HCT116 (cell line): Measurements from ENCODE around the gene HRC. TPM values are rescaled to one million over a fixed set of nuclear protein-coding genes. Genes with fewer than 3 reads are reported as not detected.

ENCODE experiments used
- ATAC-seq: fragments of 200-7000 bp; cut with Tn5 transposase; 2 replicates; pipeline ENCODE4 v1.9.1; 2020; ENCODE audit warnings: mild to moderate bottlenecking, moderate library complexity
- BruUV-seq: library from RNA; stranded (reverse); fragments of 400-500 nt; replicated peaks from 2 replicates; lab custom pipeline; 2021; lab: Mats Ljungman, UMichigan
- CTCF ChIA-PET: fragments of 300-600 bp; sonication (Branson Sonifier 250); formaldehyde crosslinking; loops from one replicate; lab custom pipeline; 2021; ENCODE audit warnings: antibody characterized with exemption; lab: Charles Lee
- POLR2A ChIA-PET: fragments of 300-600, 350-600 bp; sonication (Branson Sonifier 250); formaldehyde crosslinking; loops from one replicate; lab custom pipeline; 2021; ENCODE audit warnings: antibody characterized with exemption; lab: Charles Lee
- RAD21 ChIA-PET, 2 experiments: fragments of 300-600 bp; sonication (Branson Sonifier 250); formaldehyde crosslinking; loops; one replicate each; lab custom pipeline; 2023; ENCODE audit warnings: low total read pairs in 2 of 2; ENCODE audit not compliant: uncharacterized antibody in 2 of 2, unreplicated experiment in 2 of 2, low non-redundant PET in 1 of 2; lab: Charles Lee
- DNase-seq: peaks from one replicate; pipeline ENCODE4 v3.0.0-alpha.2; 2010; ENCODE audit warnings: low read depth, low spot score
- H2AFZ ChIP-seq: fragments of 200-600 bp; shearing (Covaris generic), sonication (generic); 2 replicates; pipeline ENCODE4 v1.6.1; 2017; ENCODE audit warnings: low read depth, mixed run types, mixed read lengths, antibody characterized with exemption, low read length; ENCODE audit not compliant: poor library complexity, severe bottlenecking
- H3K27ac ChIP-seq: 2 replicates; pipeline ENCODE4 v1.5.1; 2012; ENCODE audit warnings: low read depth, low read length
- H3K27me3 ChIP-seq: fragments of 200-600 bp; sonication (generic); 2 replicates; pipeline ENCODE4 v1.6.1; 2016; ENCODE audit warnings: mixed run types, low read length, mixed read lengths; ENCODE audit not compliant: insufficient read depth
- H3K36me3 ChIP-seq, 2 experiments: fragments of 200-500 bp in 1 of 2; fragments of 200-600 bp in 1 of 2; sonication (Bioruptor generic) in 1 of 2; sonication (generic) in 1 of 2; 2 replicates each; pipeline versions ENCODE4 v1.5.1 to v1.6.1; 2014 to 2016; ENCODE audit warnings: low read length in 2 of 2, inconsistent platforms in 1 of 2, mixed read lengths in 1 of 2, mixed run types in 1 of 2; ENCODE audit not compliant: insufficient read depth in 2 of 2, control insufficient read depth in 1 of 2
- H3K4me1 ChIP-seq, 2 experiments: fragments of 200-600 bp in 1 of 2; sonication (generic) in 1 of 2; 2 replicates each; pipeline versions ENCODE4 v1.5.1 to v1.6.1; 2012 to 2017; ENCODE audit warnings: low read length in 2 of 2, inconsistent platforms in 1 of 2, mild to moderate bottlenecking in 1 of 2, mixed read lengths in 1 of 2, mixed run types in 1 of 2, moderate library complexity in 1 of 2; ENCODE audit not compliant: insufficient read depth in 2 of 2, control insufficient read depth in 1 of 2
- H3K4me2 ChIP-seq: fragments of 200-600 bp; sonication (generic); 2 replicates; pipeline ENCODE4 v1.6.1; 2017; ENCODE audit warnings: mixed run types, low read length, mixed read lengths
- H3K4me3 ChIP-seq, 2 experiments: fragments of 200-600 bp in 1 of 2; sonication (generic) in 1 of 2; replicated peaks in 1 of 2; 2 replicates each; pipeline ENCODE4 v1.5.1; 2011 to 2016; ENCODE audit warnings: low read length in 2 of 2, control low read depth in 1 of 2, low read depth in 1 of 2, mild to moderate bottlenecking in 1 of 2, mixed read lengths in 1 of 2, mixed run types in 1 of 2
- H3K79me2 ChIP-seq: fragments of 200-600 bp; sonication (generic); 2 replicates; pipeline ENCODE4 v1.6.1; 2017; ENCODE audit warnings: mild to moderate bottlenecking, mixed run types, low read length, moderate library complexity, mixed read lengths; ENCODE audit not compliant: insufficient read depth
- H3K9ac ChIP-seq: fragments of 200-600 bp; sonication (generic); 2 replicates; pipeline ENCODE4 v1.6.1; 2016; ENCODE audit warnings: low read length, mixed read lengths
- H3K9me2 ChIP-seq: fragments of 200-600 bp; sonication (generic), shearing (Covaris generic); 2 replicates; pipeline ENCODE4 v1.6.1; 2017; ENCODE audit warnings: mixed run types, mild to moderate bottlenecking, moderate library complexity; ENCODE audit not compliant: insufficient read depth
- H3K9me3 ChIP-seq, 2 experiments: fragments of 200-500 bp in 1 of 2; fragments of 200-600 bp in 1 of 2; sonication (Bioruptor generic) in 1 of 2; sonication (generic) in 1 of 2; 2 replicates each; pipeline ENCODE4 v1.6.1; 2014 to 2017; ENCODE audit warnings: low read length in 2 of 2, mixed read lengths in 2 of 2, inconsistent platforms in 1 of 2, low read depth in 1 of 2, mild to moderate bottlenecking in 1 of 2, mixed run types in 1 of 2, moderate library complexity in 1 of 2; ENCODE audit not compliant: control insufficient read depth in 1 of 2, insufficient read depth in 1 of 2
- H4K20me1 ChIP-seq: fragments of 200-600 bp; sonication (generic), shearing (Covaris generic); 2 replicates; pipeline ENCODE4 v1.6.1; 2017; ENCODE audit warnings: mixed run types, mild to moderate bottlenecking, moderate library complexity; ENCODE audit not compliant: insufficient read depth
- CEBPB ChIP-seq: IDR thresholded peaks from 2 replicates; pipeline ENCODE4 v1.6.1; 2012; ENCODE audit warnings: low read depth
- EGR1 ChIP-seq: IDR thresholded peaks from 2 replicates; pipeline ENCODE4 v1.6.1; 2012; ENCODE audit warnings: low read depth
- ELF1 ChIP-seq: IDR thresholded peaks from 2 replicates; pipeline ENCODE4 v1.6.1; 2012; ENCODE audit warnings: low read depth, borderline replicate concordance
- EZH2 ChIP-seq: fragments of 200-600 bp; sonication (generic); IDR thresholded peaks from 2 replicates; pipeline ENCODE4 v1.6.1; 2017; ENCODE audit warnings: antibody characterized with exemption, mixed run types
- EZH2phosphoT487 ChIP-seq: fragments of 200-600 bp; IDR thresholded peaks from 2 replicates; pipeline ENCODE4 v1.6.1; 2018; ENCODE audit warnings: antibody characterized with exemption, borderline replicate concordance
- FOSL1 ChIP-seq: IDR thresholded peaks from 2 replicates; pipeline ENCODE4 v1.6.1; 2012; ENCODE audit warnings: low read depth
- JUND ChIP-seq: IDR thresholded peaks from 2 replicates; pipeline ENCODE4 v1.6.1; 2012
- MAX ChIP-seq: IDR thresholded peaks from 2 replicates; pipeline ENCODE4 v1.6.1; 2012
- POLR2A ChIP-seq: IDR thresholded peaks from 2 replicates; pipeline ENCODE4 v1.7.0; 2011; ENCODE audit warnings: borderline replicate concordance; ENCODE audit not compliant: insufficient read depth, insufficient read length; ENCODE audit errors: extremely low read depth
- POLR2AphosphoS5 ChIP-seq: IDR thresholded peaks from 2 replicates; pipeline ENCODE4 v1.6.1; 2011; ENCODE audit warnings: mild to moderate bottlenecking, low read depth, low read length, moderate library complexity
- RAD21 ChIP-seq: IDR thresholded peaks from 2 replicates; pipeline ENCODE4 v1.6.1; 2012; ENCODE audit warnings: low read depth, mild to moderate bottlenecking
- SIN3A ChIP-seq: IDR thresholded peaks from 2 replicates; pipeline ENCODE4 v1.6.1; 2012; ENCODE audit warnings: low read depth
- SP1 ChIP-seq: IDR thresholded peaks from 2 replicates; pipeline ENCODE4 v1.6.1; 2012; ENCODE audit warnings: low read depth
- SRF ChIP-seq: IDR thresholded peaks from 2 replicates; pipeline ENCODE4 v1.6.1; 2012; ENCODE audit warnings: low read depth
- TCF7L2 ChIP-seq: IDR thresholded peaks from 2 replicates; pipeline ENCODE4 v1.7.0; 2011; ENCODE audit warnings: borderline replicate concordance, inconsistent platforms; ENCODE audit not compliant: insufficient read depth, insufficient read length; ENCODE audit errors: extremely low read depth
- YY1 ChIP-seq: IDR thresholded peaks from 2 replicates; pipeline ENCODE4 v1.6.1; 2011; ENCODE audit warnings: low read length, low read depth, moderate library complexity, mild to moderate bottlenecking; ENCODE audit not compliant: insufficient replicate concordance; ENCODE audit errors: extremely low read depth
- ZFX ChIP-seq: fragments of 450-650 bp; IDR thresholded peaks from 2 replicates; pipeline ENCODE4 v1.6.1; 2017
- ZNF274 ChIP-seq: fragments of 200-500 bp; sonication (Bioruptor generic); IDR thresholded peaks from 2 replicates; pipeline ENCODE4 v1.6.1; 2014; ENCODE audit warnings: mild to moderate bottlenecking, low read depth, low read length, inconsistent platforms
- intact Hi-C: fragments of 100-400 bp; cut with micrococcal nuclease; formaldehyde crosslinking; loops from 2 replicates; pipeline ENCODE4 v1.10.0; 2022
- total RNA-seq: library from RNA; stranded (reverse); gene quantifications from one replicate; pipeline ENCODE4 v1.2.1, GENCODE V29; 2021; ENCODE audit not compliant: unreplicated experiment
- TF ChIP-seq, protein P1 (sequence below): IDR thresholded peaks from 2 replicates; pipeline ENCODE4 v1.6.1; 2012

The HRC gene
- total RNA-seq, 1 experiment from 2014 or later, result not detected

DNA sequence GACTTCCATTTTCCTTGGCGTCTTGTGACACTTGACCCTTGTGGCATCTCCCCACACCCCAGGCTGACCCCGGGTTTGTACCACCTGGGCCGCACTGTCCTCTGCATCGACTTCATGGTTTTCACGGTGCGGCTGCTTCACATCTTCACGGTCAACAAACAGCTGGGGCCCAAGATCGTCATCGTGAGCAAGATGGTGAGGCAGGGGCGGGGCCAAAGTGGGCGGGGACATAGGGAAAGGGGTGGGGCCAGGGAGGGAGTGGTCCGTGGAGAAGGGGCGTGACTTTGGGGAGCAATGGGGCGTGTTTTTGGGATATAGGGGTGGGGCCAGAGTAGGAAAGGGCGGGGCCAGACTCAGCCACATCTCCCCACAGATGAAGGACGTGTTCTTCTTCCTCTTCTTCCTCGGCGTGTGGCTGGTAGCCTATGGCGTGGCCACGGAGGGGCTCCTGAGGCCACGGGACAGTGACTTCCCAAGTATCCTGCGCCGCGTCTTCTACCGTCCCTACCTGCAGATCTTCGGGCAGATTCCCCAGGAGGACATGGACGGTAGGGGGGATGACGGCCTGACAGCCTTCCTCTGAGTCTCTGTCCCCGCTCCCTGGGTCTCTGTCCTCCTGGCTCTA is 45.2 kb upstream of the HRC start:
- TF ChIP-seq EZH2phosphoT487, result no peak
- TF ChIP-seq CEBPB, result no peak
- TF ChIP-seq TCF7L2, result no peak
- Histone ChIP-seq H3K4me1 (peaks cover 0 to 3% of the 10 kb centered on the region in 2 experiments; a peak in 1 of 4 replicates), H4K20me1 (no peaks in the 10 kb centered on the region), H3K9me2 (no peaks in the 10 kb centered on the region), H3K9ac (no peak overlapping the region), H3K36me3 (peaks cover 12 to 17% of the 10 kb centered on the region in 2 experiments; a peak in 3 of 4 replicates), H3K9me3 (no peaks in the 10 kb centered on the region), H2AFZ (no peak overlapping the region), H3K4me3 (no peak overlapping the region), H3K27ac (no peak overlapping the region), H3K27me3 (no peaks in the 10 kb centered on the region), H3K4me2 (no peak overlapping the region), H3K79me2 (no peaks in the 10 kb centered on the region)
- RAD21 ChIA-PET, result no interaction called here
- no TSS peak for BruUV-seq
- CTCF ChIA-PET, result interaction anchor here (2.0 kb wide), 1 partner anchor 86 kb away, joined by 13 read pairs; the partner anchor contains the start of gene LIN7B
- POLR2A ChIA-PET, result no interaction called here
- peak; percentile 92 for ATAC-seq
- DNase-seq, result no peak
- intact Hi-C loops, result no loop called here

DNA sequence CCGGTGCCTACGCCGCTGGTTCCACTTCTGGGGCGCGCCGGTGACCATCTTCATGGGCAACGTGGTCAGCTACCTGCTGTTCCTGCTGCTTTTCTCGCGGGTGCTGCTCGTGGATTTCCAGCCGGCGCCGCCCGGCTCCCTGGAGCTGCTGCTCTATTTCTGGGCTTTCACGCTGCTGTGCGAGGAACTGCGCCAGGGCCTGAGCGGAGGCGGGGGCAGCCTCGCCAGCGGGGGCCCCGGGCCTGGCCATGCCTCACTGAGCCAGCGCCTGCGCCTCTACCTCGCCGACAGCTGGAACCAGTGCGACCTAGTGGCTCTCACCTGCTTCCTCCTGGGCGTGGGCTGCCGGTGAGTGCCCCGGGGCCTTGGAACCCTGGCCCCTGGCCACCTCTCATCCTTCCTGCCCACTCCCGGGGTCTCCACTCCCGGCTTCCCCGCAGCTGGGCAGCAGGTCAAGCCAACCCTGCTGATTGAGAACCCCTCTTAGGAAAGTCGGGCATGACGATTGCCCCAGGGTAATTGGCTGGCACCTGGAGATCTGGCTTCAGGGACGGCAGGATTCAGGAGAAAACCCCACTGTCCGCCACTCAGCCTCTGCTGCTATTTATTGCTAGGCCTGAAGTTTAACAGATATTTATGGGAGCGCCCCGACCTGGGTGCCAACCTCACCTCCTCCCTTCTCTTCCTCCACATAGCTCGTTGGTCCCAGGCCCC is 41.5 kb upstream of the HRC start:
- no peaks in the 10 kb centered on the region for H3K9me3 ChIP-seq
- no peaks in the 10 kb centered on the region for H4K20me1 ChIP-seq
- H3K27me3 ChIP-seq, result no peaks in the 10 kb centered on the region
- H3K36me3 ChIP-seq, result peaks cover 3 to 4% of the 10 kb centered on the region in 2 experiments; a peak in 3 of 4 replicates
- H3K9ac ChIP-seq, result no peak overlapping the region
- no peak overlapping the region for H3K4me3 ChIP-seq
- no peak overlapping the region for H3K4me2 ChIP-seq
- DNase-seq, result no peak
- H2AFZ ChIP-seq, result no peak overlapping the region
- H3K79me2 ChIP-seq, result no peaks in the 10 kb centered on the region
- POLR2A ChIA-PET, result no interaction called here
- CTCF ChIA-PET, result interaction anchor here (0.9 to 1.3 kb wide), 2 partner anchors 203 to 226 kb away, joined by 3 to 4 read pairs; partner anchors contain the start of genes GYS1 and RUVBL2
- no peak overlapping the region for H3K27ac ChIP-seq
- ATAC-seq, result no peak
- BruUV-seq, result no TSS peak
- RAD21 ChIA-PET, result no interaction called here
- TF ChIP-seq POLR2A, result no peak
- no peak for TF ChIP-seq EZH2phosphoT487
- no peak for TF ChIP-seq EZH2
- TF ChIP-seq POLR2AphosphoS5, result no peak
- TF ChIP-seq ELF1, result no peak
- no peak for TF ChIP-seq FOSL1
- TF ChIP-seq JUND, result no peak
- TF ChIP-seq SP1, result no peak
- TF ChIP-seq, protein P1, sequence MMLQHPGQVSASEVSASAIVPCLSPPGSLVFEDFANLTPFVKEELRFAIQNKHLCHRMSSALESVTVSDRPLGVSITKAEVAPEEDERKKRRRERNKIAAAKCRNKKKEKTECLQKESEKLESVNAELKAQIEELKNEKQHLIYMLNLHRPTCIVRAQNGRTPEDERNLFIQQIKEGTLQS, result no peak
- no peak for TF ChIP-seq YY1
- no peak for TF ChIP-seq RAD21
- TF ChIP-seq ZNF274, result no peak
- TF ChIP-seq TCF7L2, result no peak
- TF ChIP-seq EGR1, result no peak
- TF ChIP-seq SIN3A, result no peak
- no peak for TF ChIP-seq ZFX
- TF ChIP-seq SRF, result no peak
- TF ChIP-seq CEBPB, result no peak
- TF ChIP-seq MAX, result no peak
- TF ChIP-seq, all 23 proteins: peak for 0
- intact Hi-C loops, result no loop called here
- Histone ChIP-seq H3K9me2 (no peaks in the 10 kb centered on the region), H3K4me1 (peaks cover 0 to 3% of the 10 kb centered on the region in 2 experiments; a peak in 1 of 4 replicates)
